Measurements from ENCODE around the gene FGR.
"Not testable (repeated sequence)": the region's sequence is repeated elsewhere in the genome, so short reads cannot be mapped to it uniquely, and the experiment has no call there.

Gene FGR

GRCh38 chr1:27635396-27636142 lies 584 bp upstream of the FGR start:
- DNase-seq (ENCODE audit: low read depth, low spot score) = no peak

- DNase-seq (ENCODE audit: low read depth, low spot score) = no peak
These were observed 604 bp downstream of the FGR start for GRCh38 chr1:27634177-27634984.

GRCh38 chr1:27633640-27634176 lies 1.3 kb downstream of the FGR start:
- DNase-seq (ENCODE audit: low read depth, low spot score) = no peak

- no peak for DNase-seq (ENCODE audit: low read depth, low spot score)
These were observed 1.7 kb downstream of the FGR start for GRCh38 chr1:27633298-27633610.

- DNase-seq (ENCODE audit: low read depth, low spot score) = no peak
These were observed 2.3 kb downstream of the FGR start for GRCh38 chr1:27632387-27633297.

GRCh38 chr1:27630859-27631491 lies 4.0 kb downstream of the FGR start:
- DNase-seq (ENCODE audit: low read depth, low spot score) = no peak

GRCh38 chr1:27628712-27629111 lies 6.3 kb downstream of the FGR start:
- no peak for DNase-seq (ENCODE audit: low read depth, low spot score)

- DNase-seq (ENCODE audit: low read depth, low spot score) = not testable (repeated sequence)
These were observed 7.3 kb downstream of the FGR start for GRCh38 chr1:27627733-27628132.

- DNase-seq (ENCODE audit: low read depth, low spot score) = no peak
These were observed 7.9 kb downstream of the FGR start for GRCh38 chr1:27627061-27627460.

- no peak for DNase-seq (ENCODE audit: low read depth, low spot score)
These were observed 8.7 kb downstream of the FGR start for GRCh38 chr1:27626031-27626935.

GRCh38 chr1:27624467-27625178 lies 10.4 kb downstream of the FGR start:
- no peak for DNase-seq (ENCODE audit: low read depth, low spot score)

GRCh38 chr1:27623327-27624212 lies 11.4 kb downstream of the FGR start:
- DNase-seq (ENCODE audit: low read depth, low spot score) = no peak

- DNase-seq (ENCODE audit: low read depth, low spot score) = no peak
These were observed 12.2 kb downstream of the FGR start for GRCh38 chr1:27622828-27623227.

- DNase-seq (ENCODE audit: low read depth, low spot score) = no peak
These were observed 13.7 kb downstream of the FGR start for GRCh38 chr1:27621051-27621920.

- not testable (repeated sequence) for DNase-seq (ENCODE audit: low read depth, low spot score)
These were observed 15.1 kb downstream of the FGR start for GRCh38 chr1:27619782-27620438.

GRCh38 chr1:27618341-27619082 lies 16.5 kb downstream of the FGR start:
- no peak for DNase-seq (ENCODE audit: low read depth, low spot score)
